GM12878 (cell line): ENCODE results near the gene STAMBPL1. TPM values are rescaled to one million over a fixed set of nuclear protein-coding genes. Genes with fewer than 3 reads are reported as not detected.

Experiments
- ATAC-seq: fragments of 200-7000 bp; cut with Tn5 transposase; 3 replicates; pipeline ENCODE4 v1.9.1; 2020; ENCODE audit warnings: mild to moderate bottlenecking, moderate library complexity
- BruUV-seq: library from RNA; stranded (reverse); fragments of 400-500 nt; replicated peaks from 2 replicates; lab custom pipeline; 2021; lab: Mats Ljungman, UMichigan
- CTCF ChIA-PET: fragments of 300-600 bp; sonication (Branson Sonifier 250); formaldehyde crosslinking; extraction: SDS; loops from one replicate; lab custom pipeline; 2021; ENCODE audit warnings: inconsistent platforms; lab: Yijun Ruan, JAX
- POLR2A ChIA-PET: fragments of 350-600 bp; formaldehyde crosslinking; extraction: SDS; loops from one replicate; lab custom pipeline; 2021; ENCODE audit warnings: inconsistent platforms; lab: Charles Lee
- RAD21 ChIA-PET: fragments of 300-600 bp; sonication (Branson Sonifier 250); formaldehyde crosslinking; loops from one replicate; lab custom pipeline; 2023; ENCODE audit warnings: antibody characterized with exemption; ENCODE audit not compliant: unreplicated experiment; lab: Charles Lee
- SMC1A ChIA-PET: fragments of 300-600 bp; sonication (Branson Sonifier 250); formaldehyde crosslinking; loops from one replicate; lab custom pipeline; 2023; ENCODE audit not compliant: unreplicated experiment, uncharacterized antibody; lab: Charles Lee
- DNase-seq: peaks from one replicate; pipeline ENCODE4 v3.0.0-alpha.2; 2011; ENCODE audit warnings: low read depth, low spot score
- FAIRE-seq: peaks from 3 replicates; lab custom pipeline; 2011; peaks lifted over from hg19 to GRCh38; lab: Jason Lieb, UNC
- H2AFZ ChIP-seq: 2 replicates; pipeline ENCODE4 v1.6.0; 2011; ENCODE audit warnings: low read depth, low read length, control low read depth; ENCODE audit not compliant: control insufficient read depth
- H3K27ac ChIP-seq: 2 replicates; pipeline ENCODE4 v1.5.1; 2011; ENCODE audit warnings: control low read depth; ENCODE audit not compliant: control insufficient read depth, insufficient read depth
- H3K27me3 ChIP-seq, 2 experiments: replicated peaks in 1 of 2; 2 replicates each; pipeline versions ENCODE4 v1.6.0 to v1.6.1; 2011; ENCODE audit warnings: low read length in 1 of 2; ENCODE audit not compliant: control insufficient read depth in 2 of 2, insufficient read depth in 2 of 2
- H3K36me3 ChIP-seq, 2 experiments: 2 replicates each; pipeline ENCODE4 v1.5.1; 2011; ENCODE audit warnings: low read length in 1 of 2; ENCODE audit not compliant: control insufficient read depth in 2 of 2, insufficient read depth in 2 of 2
- H3K4me1 ChIP-seq: 2 replicates; pipeline ENCODE4 v1.6.1; 2011; ENCODE audit warnings: mild to moderate bottlenecking, low read length, moderate library complexity, mixed read lengths; ENCODE audit not compliant: control insufficient read depth, insufficient read depth
- H3K4me2 ChIP-seq: 2 replicates; pipeline ENCODE4 v1.6.0; 2011; ENCODE audit warnings: control low read depth; ENCODE audit not compliant: control insufficient read depth, insufficient read depth
- H3K4me3 ChIP-seq: fragments of 200-600 bp; sonication (generic); 2 replicates; pipeline ENCODE4 v1.5.1; 2016
- H3K79me2 ChIP-seq: 2 replicates; pipeline ENCODE4 v1.6.0; 2011; ENCODE audit warnings: low read length; ENCODE audit not compliant: control insufficient read depth, insufficient read depth
- H3K9ac ChIP-seq: 2 replicates; pipeline ENCODE4 v1.8.0; 2011; ENCODE audit warnings: low read length, control low read depth, mixed read lengths; ENCODE audit not compliant: control insufficient read depth, insufficient read depth
- H3K9me3 ChIP-seq: replicated peaks from 3 replicates; pipeline ENCODE4 v1.5.1; 2011; ENCODE audit warnings: mild to moderate bottlenecking, low read length; ENCODE audit not compliant: control insufficient read depth, insufficient read depth
- H4K20me1 ChIP-seq: 2 replicates; pipeline ENCODE4 v1.6.0; 2011; ENCODE audit not compliant: control insufficient read depth, insufficient read depth
- ATF3 ChIP-seq: IDR thresholded peaks from 2 replicates; pipeline ENCODE4 v1.6.1; 2011; ENCODE audit warnings: low read depth, mild to moderate bottlenecking, low read length, moderate library complexity, borderline replicate concordance; ENCODE audit errors: extremely low read depth
- BHLHE40 ChIP-seq, 2 experiments: fragments of 450-650 bp in 1 of 2; IDR thresholded peaks; 2 replicates each; pipeline ENCODE4 v1.6.1; 2011 to 2017; ENCODE audit warnings: low read depth in 2 of 2, borderline replicate concordance in 1 of 2, improper control_type of control experiment in 1 of 2, low read length in 1 of 2, mild to moderate bottlenecking in 1 of 2
- BRCA1 ChIP-seq: IDR thresholded peaks from 2 replicates; pipeline ENCODE4 v1.6.1; 2011; ENCODE audit warnings: low read depth, low read length, improper control_type of control experiment
- CEBPB ChIP-seq, 2 experiments: fragments of 150-350 bp in 1 of 2; IDR thresholded peaks; 2 replicates each; pipeline ENCODE4 v1.6.1; 2012 to 2014; ENCODE audit warnings: low read depth in 2 of 2, low read length in 2 of 2, borderline replicate concordance in 1 of 2, inconsistent platforms in 1 of 2
- CREB1 ChIP-seq: IDR thresholded peaks from 2 replicates; pipeline ENCODE4 v1.6.1; 2012; ENCODE audit warnings: low read depth, mild to moderate bottlenecking, inconsistent platforms
- SKIL ChIP-seq: fragments of 450-650 bp; IDR thresholded peaks from 2 replicates; pipeline ENCODE4 v1.6.1; 2017; ENCODE audit warnings: mild to moderate bottlenecking, low read depth, inconsistent platforms; ENCODE audit not compliant: poor library complexity, severe bottlenecking
- USF2 ChIP-seq: IDR thresholded peaks from 2 replicates; pipeline ENCODE4 v1.6.1; 2011; ENCODE audit warnings: low read depth, low read length, improper control_type of control experiment, borderline replicate concordance
- ZNF207 ChIP-seq: fragments of 450-650 bp; IDR thresholded peaks from 2 replicates; pipeline ENCODE4 v1.6.1; 2014; ENCODE audit warnings: antibody characterized with exemption, mild to moderate bottlenecking, borderline replicate concordance
- ZNF217 ChIP-seq: fragments of 450-650 bp; IDR thresholded peaks from 2 replicates; pipeline ENCODE4 v1.6.1; 2017; ENCODE audit warnings: antibody characterized with exemption, mild to moderate bottlenecking
- WGBS: methylation state at CpG from one replicate; pipeline ENCODE4 v1.1.6; 2016; ENCODE audit warnings: low lambda C conversion rate; ENCODE audit not compliant: insufficient replicate concordance, insufficient coverage; ENCODE audit errors: missing lambda C conversion rate; 5-methylcytosine and 5-hydroxymethylcytosine counted together
- in situ Hi-C: fragments of 300-500 bp; cut with MboI; formaldehyde crosslinking; loops from 9 replicates; pipeline ENCODE4 v1.14.3; 2018; ENCODE audit warnings: mixed read lengths
- intact Hi-C: fragments of 100-400 bp; cut with micrococcal nuclease; formaldehyde crosslinking; loops from one replicate; pipeline ENCODE4 v1.14.2; 2022; ENCODE audit not compliant: unreplicated experiment
- polyA plus RNA-seq, 11 experiments: library from polyadenylated mRNA; depleted of rRNA in 4 of 11; unstranded in 6 of 11; stranded (reverse) in 5 of 11; fragments of >200 nt; fragmentation: Nextera tagmentation in 4 of 11; fragmentation: Illumina TruSeq in 1 of 11; extraction: Ambion mirVana in 4 of 11; extraction: Trizol in 1 of 11; gene quantifications; 1 replicate in 1 of 11; 2 replicates in 10 of 11; pipeline versions ENCODE4 v1.2.1 to v1.2.3, GENCODE V29; 2011 to 2016; ENCODE audit warnings: inconsistent platforms in 2 of 11, missing spikeins in 2 of 11, low read depth in 1 of 11
- total RNA-seq, 4 experiments: library from RNA; depleted of rRNA in 3 of 4; stranded (reverse); fragments of >200 nt in 3 of 4; fragmentation: Illumina TruSeq in 1 of 4; extraction: Trizol in 1 of 4; gene quantifications; 2 replicates each; pipeline versions ENCODE4 v1.2.1 to v1.2.3, GENCODE V29; 2013 to 2021

STAMBPL1 gene
- total and polyA plus RNA-seq, 10 of the 15 experiments (the other 5 are each of a cell fraction or from before 2014, with no cell fraction given): 7.5 to 44.1 (median 25.4) TPM

DNA sequence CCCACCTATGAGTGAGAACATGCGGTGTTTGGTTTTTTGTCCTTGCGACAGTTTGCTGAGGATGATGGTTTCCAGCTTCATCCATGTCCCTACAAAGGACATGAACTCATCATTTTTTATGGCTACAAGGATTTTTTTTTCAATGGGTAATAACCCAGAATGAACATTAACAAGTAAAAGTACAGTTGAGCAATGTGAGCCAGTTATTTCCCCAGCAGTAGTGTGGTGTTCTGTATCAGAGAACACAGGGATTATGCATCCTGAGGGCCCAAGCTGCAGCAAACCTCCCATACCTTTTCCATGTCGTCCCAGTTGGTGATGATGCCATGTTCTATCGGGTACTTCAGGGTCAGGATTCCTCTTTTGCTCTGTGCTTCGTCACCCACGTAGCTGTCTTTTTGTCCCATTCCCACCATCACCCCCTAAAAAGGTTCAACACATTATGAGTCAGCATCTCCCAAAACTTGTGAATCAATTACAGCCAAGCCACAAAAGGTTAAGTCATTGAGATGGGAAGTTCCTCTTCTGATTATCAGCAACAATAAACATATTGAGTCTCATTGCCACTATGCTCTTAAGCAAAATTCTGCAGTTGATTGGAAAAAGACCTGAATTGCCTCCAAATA is 67.0 kb downstream of the STAMBPL1 start:
- Histone ChIP-seq H3K9me3 (no peaks in the 10 kb centered on the region), H3K27me3 (no peaks in the 10 kb centered on the region), H2AFZ (no peak overlapping the region), H4K20me1 (no peaks in the 10 kb centered on the region), H3K36me3 (no peaks in the 10 kb centered on the region; a peak in 1 of 4 replicates), H3K4me1 (peaks cover 4% of the 10 kb centered on the region), H3K4me2 (no peak overlapping the region), H3K9ac (no peak overlapping the region)
- ChIA-PET POLR2A (no interaction called here), CTCF (interaction anchor here (0.6 to 5.3 kb wide), 4 partner anchors 9 to 268 kb away, joined by 3 to 42 read pairs (median 3); no protein-coding TSS in a partner anchor)
- no peak for ATAC-seq
- no peak for DNase-seq
- in situ Hi-C loops: no loop called here
- no peak for FAIRE-seq
- TF ChIP-seq ZNF217: no peak
- TF ChIP-seq CREB1: no peak
- TF ChIP-seq CEBPB (IDR thresholded peaks at IDR 0.05; ENCODE audit: borderline replicate concordance in 1 of 2, low read depth in 2 of 2, low read length in 2 of 2): no peak
- TF ChIP-seq, all 136 proteins: peak for 0
- Histone ChIP-seq H3K4me3 (no peak overlapping the region), H3K79me2 (no peaks in the 10 kb centered on the region), H3K27ac (no peak overlapping the region)
- ChIA-PET RAD21 (no interaction called here), SMC1A (interaction anchor here (1.3 to 5.2 kb wide), 5 partner anchors 10 to 111 kb away, joined by 3 to 28 read pairs (median 9); no protein-coding TSS in a partner anchor)
- intact Hi-C loops: no loop called here
- no TSS peak for BruUV-seq
- WGBS: 91% methylated on average over 5 of the region's 6 CpGs

GRCh38 chr10:88949051-88949450 is 69.0 kb downstream of the STAMBPL1 start:
- ATAC-seq: no peak
- RAD21 ChIA-PET: no interaction called here

More at GRCh38 chr10:88949051-88949450, 69.0 kb downstream of the STAMBPL1 start:
- TF ChIP-seq ZNF207: no peak
- no peak for TF ChIP-seq SKIL
- no peak for TF ChIP-seq USF2
- no peak for TF ChIP-seq ATF3
- no peak for TF ChIP-seq BHLHE40 (IDR thresholded peaks at IDR 0.05; ENCODE audit: borderline replicate concordance in 1 of 2, low read depth in 2 of 2, low read length in 1 of 2)
- TF ChIP-seq BRCA1: no peak
- no peak for TF ChIP-seq CEBPB (IDR thresholded peaks at IDR 0.05; ENCODE audit: borderline replicate concordance in 1 of 2, low read depth in 2 of 2, low read length in 2 of 2)
- TF ChIP-seq, all 136 proteins: peak for 0
- intact Hi-C loops (no loop called here), in situ Hi-C loops (no loop called here)
- Histone ChIP-seq H3K79me2 (no peaks in the 10 kb centered on the region), H3K36me3 (no peaks in the 10 kb centered on the region), H3K4me1 (peaks cover 4% of the 10 kb centered on the region), H3K27ac (no peak overlapping the region), H3K27me3 (no peaks in the 10 kb centered on the region), H2AFZ (no peak overlapping the region), H4K20me1 (no peaks in the 10 kb centered on the region), H3K9me3 (no peaks in the 10 kb centered on the region), H3K9ac (no peak overlapping the region), H3K4me2 (no peak overlapping the region), H3K4me3 (no peak overlapping the region)
- ChIA-PET CTCF (interaction anchor here (0.7 to 2.6 kb wide), 8 partner anchors 8 to 269 kb away, joined by 3 to 10 read pairs (median 4); no protein-coding TSS in a partner anchor), POLR2A (no interaction called here), SMC1A (interaction anchor here (0.6 to 1.3 kb wide), 2 partner anchors 38 to 41 kb away, joined by 3 read pairs; no protein-coding TSS in a partner anchor)
- WGBS: 98% methylated on average over 2 of the region's 2 CpGs
- DNase-seq (no peak), FAIRE-seq (no peak)
- BruUV-seq: no TSS peak
